ENCODE data around the gene NUP43. TPM values are rescaled to one million over a fixed set of nuclear protein-coding genes. Genes with fewer than 3 reads are reported as not detected.

NUP43 gene
- total and polyA plus RNA-seq, 2 of the 13 experiments (the other 11 are each of a cell fraction or from before 2014, with no cell fraction given): 38.9 to 85.1 TPM

DNA sequence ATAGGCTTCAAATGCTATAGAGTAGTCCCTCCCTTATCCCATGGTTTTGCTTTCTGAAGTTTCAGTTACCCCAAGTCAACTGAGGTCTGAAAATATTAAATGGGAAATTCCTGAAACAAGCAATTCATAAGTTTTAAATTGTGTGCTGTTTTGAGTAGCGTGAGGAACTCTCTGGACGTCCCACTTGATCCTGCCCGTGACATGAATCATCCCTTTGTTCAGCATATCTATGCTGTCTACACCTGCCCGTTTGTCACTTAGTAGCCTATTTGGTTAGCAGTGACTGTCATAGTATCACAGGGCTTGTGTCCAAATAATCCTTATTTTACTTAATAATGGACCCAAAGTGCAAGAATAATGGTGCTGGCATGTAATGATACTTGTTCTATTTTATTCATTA, 8.2 kb upstream of the NUP43 start:
- Histone ChIP-seq H3K79me2 (ENCODE audit: insufficient read depth, low read length) (peaks cover 92% of the 10 kb centered on the region), H3K27ac (ENCODE audit: extremely low read length, insufficient read depth, low read length) (no peak overlapping the region), H3K27me3 (ENCODE audit: control insufficient read depth in 1 of 2, insufficient read depth in 2 of 2, low read length in 2 of 2) (no peaks in the 10 kb centered on the region; a peak in 1 of 5 replicates), H3K4me2 (ENCODE audit: low read depth, low read length) (peak overlapping the region; percentile 9; the same call in 1 of the 2 replicates), H3K9me3 (ENCODE audit: low read length) (no peaks in the 10 kb centered on the region), H3K4me1 (ENCODE audit: insufficient read depth, low read length) (peaks cover 50% of the 10 kb centered on the region), H3K9ac (ENCODE audit: insufficient read depth, low read depth, low read length) (no peak overlapping the region), H2AFZ (ENCODE audit: low read length) (no peak overlapping the region), H3K4me3 (replicated peaks in 1 of 3; ENCODE audit: insufficient read depth in 1 of 3, low read depth in 2 of 3, low read length in 3 of 3) (no peak overlapping the region), H4K20me1 (ENCODE audit: insufficient read depth, low read length) (peaks cover 33% of the 10 kb centered on the region), H3K36me3 (replicated peaks in 1 of 2; ENCODE audit: control insufficient read depth in 1 of 2, insufficient read depth in 2 of 2, low read length in 2 of 2) (peaks cover 2 to 12% of the 10 kb centered on the region in 2 experiments; a peak in 2 of 5 replicates)
- no TSS peak for BruUV-seq (replicated peaks)
- POLR2A ChIA-PET: no interaction called here
- CTCF ChIA-PET (ENCODE audit: low intra/inter-chr PET ratio, low total read pairs): no interaction called here
- WGBS (ENCODE audit: low lambda C conversion rate): 72% methylated on average over 4 of the region's 4 CpGs
- peak; percentile 13; the same call in 1 of the 3 replicates for ATAC-seq
- no peak for FAIRE-seq
- intact Hi-C loops (cut with micrococcal nuclease; ENCODE audit: unreplicated experiment): no loop called here
- in situ Hi-C loops (cut with HindIII; ENCODE audit: extremely low pct_ligation_motif_present, low pct_unique_long_range_greater_than_20kb): no loop called here
- DNase-seq (ENCODE audit: low spot score): peak; percentile 40
- TF ChIP-seq, protein P1, sequence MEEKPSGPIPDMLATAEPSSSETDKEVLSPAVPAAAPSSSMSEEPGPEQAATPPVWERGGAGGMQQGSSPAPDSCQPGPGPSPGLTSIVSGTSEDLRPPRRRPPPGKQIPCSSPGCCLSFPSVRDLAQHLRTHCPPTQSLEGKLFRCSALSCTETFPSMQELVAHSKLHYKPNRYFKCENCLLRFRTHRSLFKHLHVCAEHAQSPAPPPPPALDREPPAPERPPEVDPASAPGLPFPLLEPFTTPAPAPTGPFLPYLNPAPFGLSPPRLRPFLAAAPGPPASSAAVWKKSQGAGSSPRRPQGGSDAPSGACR (CRISPR knock-in tag; IDR thresholded peaks at IDR 0.05): no peak
- peak; percentile 45 for TF ChIP-seq SAP130 (CRISPR knock-in tag; IDR thresholded peaks at IDR 0.05; ENCODE audit: low read depth)
- no peak for TF ChIP-seq TRIM24 (CRISPR knock-in tag; IDR thresholded peaks at IDR 0.05)
- TF ChIP-seq, protein P2, sequence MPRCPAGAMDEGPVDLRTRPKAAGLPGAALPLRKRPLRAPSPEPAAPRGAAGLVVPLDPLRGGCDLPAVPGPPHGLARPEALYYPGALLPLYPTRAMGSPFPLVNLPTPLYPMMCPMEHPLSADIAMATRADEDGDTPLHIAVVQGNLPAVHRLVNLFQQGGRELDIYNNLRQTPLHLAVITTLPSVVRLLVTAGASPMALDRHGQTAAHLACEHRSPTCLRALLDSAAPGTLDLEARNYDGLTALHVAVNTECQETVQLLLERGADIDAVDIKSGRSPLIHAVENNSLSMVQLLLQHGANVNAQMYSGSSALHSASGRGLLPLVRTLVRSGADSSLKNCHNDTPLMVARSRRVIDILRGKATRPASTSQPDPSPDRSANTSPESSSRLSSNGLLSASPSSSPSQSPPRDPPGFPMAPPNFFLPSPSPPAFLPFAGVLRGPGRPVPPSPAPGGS (CRISPR knock-in tag; IDR thresholded peaks at IDR 0.05): no peak
- TF ChIP-seq, protein P3, sequence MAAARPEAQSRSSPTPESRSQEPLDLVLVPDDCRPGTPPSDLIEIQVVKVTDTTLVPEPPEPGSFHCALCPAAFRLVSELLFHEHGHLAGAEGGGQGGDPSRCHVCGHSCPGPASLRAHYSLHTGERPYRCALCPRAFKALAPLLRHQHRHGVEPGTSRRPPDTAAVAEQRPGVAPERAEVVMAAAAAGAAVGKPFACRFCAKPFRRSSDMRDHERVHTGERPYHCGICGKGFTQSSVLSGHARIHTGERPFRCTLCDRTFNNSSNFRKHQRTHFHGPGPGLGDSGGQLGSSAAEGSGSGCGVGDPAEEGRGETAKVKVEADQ (CRISPR knock-in tag; IDR thresholded peaks at IDR 0.05; ENCODE audit: borderline replicate concordance): no peak
- no peak for TF ChIP-seq SOX13 (IDR thresholded peaks at IDR 0.05)
- TF ChIP-seq SOX13 (CRISPR knock-in tag; conservative IDR thresholded peaks at IDR 0.05 in 1 of 2, IDR thresholded peaks at IDR 0.05 in 1 of 2): 0 out of 4 replicates have a peak, but pooled peaks of 1 of the 2 experiments have one; percentile 16
- no peak for TF ChIP-seq ZNF720 (CRISPR knock-in tag; IDR thresholded peaks at IDR 0.05)
- no peak for TF ChIP-seq ZNF607 (CRISPR knock-in tag; IDR thresholded peaks at IDR 0.05; ENCODE audit: borderline replicate concordance)
- TF ChIP-seq, protein P4, sequence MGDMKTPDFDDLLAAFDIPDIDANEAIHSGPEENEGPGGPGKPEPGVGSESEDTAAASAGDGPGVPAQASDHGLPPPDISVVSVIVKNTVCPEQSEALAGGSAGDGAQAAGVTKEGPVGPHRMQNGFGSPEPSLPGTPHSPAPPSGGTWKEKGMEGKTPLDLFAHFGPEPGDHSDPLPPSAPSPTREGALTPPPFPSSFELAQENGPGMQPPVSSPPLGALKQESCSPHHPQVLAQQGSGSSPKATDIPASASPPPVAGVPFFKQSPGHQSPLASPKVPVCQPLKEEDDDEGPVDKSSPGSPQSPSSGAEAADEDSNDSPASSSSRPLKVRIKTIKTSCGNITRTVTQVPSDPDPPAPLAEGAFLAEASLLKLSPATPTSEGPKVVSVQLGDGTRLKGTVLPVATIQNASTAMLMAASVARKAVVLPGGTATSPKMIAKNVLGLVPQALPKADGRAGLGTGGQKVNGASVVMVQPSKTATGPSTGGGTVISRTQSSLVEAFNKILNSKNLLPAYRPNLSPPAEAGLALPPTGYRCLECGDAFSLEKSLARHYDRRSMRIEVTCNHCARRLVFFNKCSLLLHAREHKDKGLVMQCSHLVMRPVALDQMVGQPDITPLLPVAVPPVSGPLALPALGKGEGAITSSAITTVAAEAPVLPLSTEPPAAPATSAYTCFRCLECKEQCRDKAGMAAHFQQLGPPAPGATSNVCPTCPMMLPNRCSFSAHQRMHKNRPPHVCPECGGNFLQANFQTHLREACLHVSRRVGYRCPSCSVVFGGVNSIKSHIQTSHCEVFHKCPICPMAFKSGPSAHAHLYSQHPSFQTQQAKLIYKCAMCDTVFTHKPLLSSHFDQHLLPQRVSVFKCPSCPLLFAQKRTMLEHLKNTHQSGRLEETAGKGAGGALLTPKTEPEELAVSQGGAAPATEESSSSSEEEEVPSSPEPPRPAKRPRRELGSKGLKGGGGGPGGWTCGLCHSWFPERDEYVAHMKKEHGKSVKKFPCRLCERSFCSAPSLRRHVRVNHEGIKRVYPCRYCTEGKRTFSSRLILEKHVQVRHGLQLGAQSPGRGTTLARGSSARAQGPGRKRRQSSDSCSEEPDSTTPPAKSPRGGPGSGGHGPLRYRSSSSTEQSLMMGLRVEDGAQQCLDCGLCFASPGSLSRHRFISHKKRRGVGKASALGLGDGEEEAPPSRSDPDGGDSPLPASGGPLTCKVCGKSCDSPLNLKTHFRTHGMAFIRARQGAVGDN (CRISPR knock-in tag; IDR thresholded peaks at IDR 0.05): no peak
- no peak for TF ChIP-seq MTA3 (CRISPR knock-in tag; IDR thresholded peaks at IDR 0.05)
- 0 out of 2 replicates have a peak, but pooled peaks have one; percentile 24 for TF ChIP-seq ZNF577 (CRISPR knock-in tag; IDR thresholded peaks at IDR 0.05; ENCODE audit: borderline replicate concordance, low read depth)
- TF ChIP-seq, protein P5, sequence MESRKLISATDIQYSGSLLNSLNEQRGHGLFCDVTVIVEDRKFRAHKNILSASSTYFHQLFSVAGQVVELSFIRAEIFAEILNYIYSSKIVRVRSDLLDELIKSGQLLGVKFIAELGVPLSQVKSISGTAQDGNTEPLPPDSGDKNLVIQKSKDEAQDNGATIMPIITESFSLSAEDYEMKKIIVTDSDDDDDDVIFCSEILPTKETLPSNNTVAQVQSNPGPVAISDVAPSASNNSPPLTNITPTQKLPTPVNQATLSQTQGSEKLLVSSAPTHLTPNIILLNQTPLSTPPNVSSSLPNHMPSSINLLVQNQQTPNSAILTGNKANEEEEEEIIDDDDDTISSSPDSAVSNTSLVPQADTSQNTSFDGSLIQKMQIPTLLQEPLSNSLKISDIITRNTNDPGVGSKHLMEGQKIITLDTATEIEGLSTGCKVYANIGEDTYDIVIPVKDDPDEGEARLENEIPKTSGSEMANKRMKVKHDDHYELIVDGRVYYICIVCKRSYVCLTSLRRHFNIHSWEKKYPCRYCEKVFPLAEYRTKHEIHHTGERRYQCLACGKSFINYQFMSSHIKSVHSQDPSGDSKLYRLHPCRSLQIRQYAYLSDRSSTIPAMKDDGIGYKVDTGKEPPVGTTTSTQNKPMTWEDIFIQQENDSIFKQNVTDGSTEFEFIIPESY (CRISPR knock-in tag; IDR thresholded peaks at IDR 0.05): 0 out of 2 replicates have a peak, but pooled peaks have one; percentile 41

Data from HepG2 (cell line).